Mesothelial cell of epicardium (in vitro differentiated cells): Measurements from ENCODE around the gene PRDX2. TPM values are rescaled to one million over a fixed set of nuclear protein-coding genes. Genes with fewer than 3 reads are reported as not detected.
"Not testable (repeated sequence)": the region's sequence is repeated elsewhere in the genome, so short reads cannot be mapped to it uniquely, and the experiment has no call there.

Source experiments
- DNase-seq, 2 experiments: peaks; one replicate each; pipeline ENCODE4 v3.0.0; 2021; ENCODE audit warnings: low spot score in 2 of 2; ENCODE audit not compliant: unreplicated experiment in 2 of 2
- H3K27ac Mint-ChIP-seq: 2 replicates; pipeline ENCODE4 v1.8.0; 2021; ENCODE audit warnings: mixed read lengths
- H3K27me3 Mint-ChIP-seq: 2 replicates; pipeline ENCODE4 v1.8.0; 2021; ENCODE audit warnings: low read depth, mixed read lengths
- H3K36me3 Mint-ChIP-seq: 2 replicates; pipeline ENCODE4 v1.8.0; 2021; ENCODE audit warnings: mixed read lengths
- H3K4me1 Mint-ChIP-seq: 2 replicates; pipeline ENCODE4 v1.8.0; 2021; ENCODE audit warnings: mixed read lengths
- H3K4me3 Mint-ChIP-seq: 2 replicates; pipeline ENCODE4 v1.8.0; 2021; ENCODE audit warnings: mild to moderate bottlenecking, moderate library complexity, mixed read lengths
- H3K9me3 Mint-ChIP-seq: 2 replicates; pipeline ENCODE4 v1.8.0; 2021; ENCODE audit warnings: mixed read lengths
- CTCF ChIP-seq: fragments of 200-600 bp; sonication (generic); IDR thresholded peaks from one replicate; pipeline ENCODE4 v1.5.0; 2021; ENCODE audit warnings: antibody characterized with exemption; ENCODE audit not compliant: unreplicated experiment
- total RNA-seq: library from RNA; stranded (reverse); gene quantifications from 3 replicates; pipeline ENCODE4 v1.2.1, GENCODE V29; 2021

Gene PRDX2
- total RNA-seq, 1 donor from 2014 or later: 361 TPM

DNA sequence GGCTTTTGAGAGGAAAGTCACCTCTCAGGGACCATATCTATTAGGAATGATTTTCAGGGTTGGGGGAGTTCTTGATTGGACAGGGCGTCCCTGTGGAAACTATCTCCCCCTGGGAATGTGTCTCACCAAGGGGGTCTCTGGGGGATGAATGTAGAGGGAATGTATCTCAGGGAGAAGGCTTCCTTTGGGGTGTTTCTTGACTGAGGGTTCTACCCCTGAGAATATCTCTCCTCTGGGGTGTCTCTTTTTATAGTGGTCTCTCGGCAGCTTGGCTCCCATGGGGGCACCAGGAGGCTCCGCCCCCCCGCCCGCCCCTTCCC lies 31.8 kb upstream of the PRDX2 start:
- no peaks in the 10 kb centered on the region for H3K36me3 Mint-ChIP-seq
- H3K4me3 Mint-ChIP-seq: peak overlapping the region; percentile 62
- H3K27me3 Mint-ChIP-seq: peaks cover 92% of the 10 kb centered on the region
- no peak for TF ChIP-seq CTCF
- no peak overlapping the region for H3K27ac Mint-ChIP-seq
- no peak for DNase-seq
- H3K4me1 Mint-ChIP-seq: peaks cover 8% of the 10 kb centered on the region
- H3K9me3 Mint-ChIP-seq: no peaks in the 10 kb centered on the region

- Mint-ChIP-seq H3K27ac (no peak overlapping the region), H3K36me3 (no peaks in the 10 kb centered on the region), H3K4me3 (no peak overlapping the region), H3K27me3 (peaks cover 85% of the 10 kb centered on the region), H3K4me1 (peaks cover 7% of the 10 kb centered on the region), H3K9me3 (no peaks in the 10 kb centered on the region)
- TF ChIP-seq CTCF: no peak
- DNase-seq: no peak
Observed at GRCh38 chr19:12828494-12828893, 26.9 kb upstream of the PRDX2 start.

DNA sequence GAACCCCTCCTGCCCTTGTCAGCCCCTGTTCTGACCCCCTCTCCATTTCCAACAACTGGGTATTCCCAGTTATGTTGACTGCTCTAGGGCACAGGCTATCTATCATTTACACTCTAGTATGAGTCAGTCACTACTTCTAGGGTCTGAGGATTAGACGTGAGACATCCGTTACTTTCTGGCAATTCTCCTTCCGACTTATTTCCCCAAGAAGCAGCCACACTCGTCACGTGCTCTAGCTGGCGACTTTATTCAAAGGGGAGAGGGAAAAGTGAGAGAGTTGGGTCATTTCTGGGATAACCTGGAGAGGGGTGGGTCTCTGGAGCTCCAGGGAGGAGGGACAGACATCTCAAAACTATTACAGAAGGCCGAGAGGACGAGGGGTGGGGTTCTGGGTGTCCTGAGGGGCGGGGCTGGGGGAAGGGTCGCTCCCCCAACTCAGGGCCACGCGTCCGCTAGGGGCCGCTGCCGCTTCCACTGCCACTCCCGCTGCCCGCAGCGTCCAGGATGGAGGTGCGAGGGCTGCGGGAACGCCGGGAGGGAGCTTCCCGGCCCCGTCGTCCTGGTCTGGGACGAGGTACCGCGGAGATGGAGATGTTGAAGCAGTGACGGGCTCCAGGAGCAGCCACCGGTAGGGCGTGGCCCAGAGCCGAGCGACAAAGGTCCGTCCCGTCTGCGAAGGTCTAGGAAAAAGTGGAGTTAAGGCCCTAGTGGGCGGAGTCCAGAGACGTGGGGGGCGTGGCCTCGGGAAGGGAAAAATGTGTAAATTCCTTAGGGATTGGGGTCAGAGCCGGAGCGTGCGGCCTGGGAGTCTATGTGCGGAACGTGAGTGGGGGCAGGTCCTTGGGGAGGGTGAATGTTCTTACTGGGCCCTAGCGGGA lies 23.9 kb upstream of the PRDX2 start:
- peak; percentile 45 for TF ChIP-seq CTCF
- Mint-ChIP-seq H3K36me3 (no peaks in the 10 kb centered on the region), H3K27ac (no peak overlapping the region), H3K27me3 (peaks cover 55% of the 10 kb centered on the region), H3K4me3 (no peak overlapping the region), H3K9me3 (peaks cover 4% of the 10 kb centered on the region), H3K4me1 (peaks cover 2% of the 10 kb centered on the region)
- DNase-seq: no peak

DNA sequence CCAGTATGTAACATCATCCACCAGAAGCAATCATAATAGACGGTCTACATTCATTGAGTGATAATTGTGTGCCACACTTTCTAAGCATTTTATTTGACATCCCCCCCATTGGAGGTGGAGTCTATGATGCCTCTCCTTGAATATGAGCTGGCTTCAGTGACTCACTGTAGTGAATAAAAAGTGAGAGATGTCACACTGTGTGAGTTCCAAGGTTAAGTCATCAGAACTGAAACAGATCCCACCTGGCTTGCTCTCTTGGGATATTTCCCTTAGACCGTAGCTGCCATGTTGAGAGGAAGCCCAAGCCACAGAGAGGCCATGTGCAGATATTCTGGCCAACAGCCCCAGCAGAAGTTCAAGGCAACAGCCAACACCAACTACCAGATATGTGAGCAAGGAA lies 20.2 kb upstream of the PRDX2 start:
- no peak for TF ChIP-seq CTCF
- Mint-ChIP-seq H3K4me1 (peaks cover 2% of the 10 kb centered on the region), H3K4me3 (no peak overlapping the region), H3K27me3 (peaks cover 18% of the 10 kb centered on the region), H3K27ac (no peak overlapping the region), H3K36me3 (no peaks in the 10 kb centered on the region), H3K9me3 (peaks cover 4% of the 10 kb centered on the region)
- DNase-seq: no peak

DNA sequence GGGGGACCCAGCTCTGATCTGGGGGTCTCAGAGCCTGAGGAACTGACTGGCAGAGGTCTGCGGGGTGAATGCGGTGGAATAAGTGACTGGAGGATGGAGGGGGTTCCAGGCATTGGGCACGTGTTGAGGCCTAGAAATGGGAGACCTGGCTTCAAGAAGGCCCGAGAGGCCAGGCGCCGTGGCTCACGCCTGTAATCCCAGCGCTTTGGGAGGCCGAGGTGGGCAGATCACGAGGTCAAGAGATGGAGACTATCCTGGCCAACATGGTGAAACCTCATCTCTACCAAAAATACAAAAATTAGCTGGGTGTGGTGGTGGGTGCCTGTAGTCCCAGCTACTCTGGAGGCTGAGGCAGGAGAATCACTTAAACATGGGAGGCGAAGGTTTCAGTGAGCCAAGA lies 16.2 kb upstream of the PRDX2 start:
- DNase-seq, H3K4me3 Mint-ChIP-seq, H3K27ac Mint-ChIP-seq, H3K27me3 Mint-ChIP-seq, H3K9me3 Mint-ChIP-seq, H3K4me1 Mint-ChIP-seq: not testable (repeated sequence)
- H3K36me3 Mint-ChIP-seq: peaks cover 10% of the 10 kb centered on the region

DNA sequence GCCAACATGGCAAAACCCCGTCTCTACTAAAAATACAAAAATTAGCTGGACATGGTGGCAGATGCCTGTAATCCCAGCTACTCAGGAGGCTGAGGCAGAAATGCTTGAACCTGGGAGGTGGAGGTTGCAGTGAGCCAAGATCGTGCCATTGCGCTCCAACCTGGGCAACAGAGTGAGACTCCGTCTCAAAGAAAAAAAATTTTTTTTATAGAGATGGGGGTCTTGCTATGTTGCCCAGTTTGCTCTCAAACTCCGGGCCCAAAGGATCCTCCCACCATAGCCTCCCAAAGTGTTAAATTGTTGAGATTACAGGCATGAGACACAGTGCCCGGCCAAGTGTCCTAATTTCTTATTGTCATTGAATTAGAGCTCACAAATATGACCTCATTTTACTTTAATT lies 15.6 kb upstream of the PRDX2 start:
- DNase-seq, H3K27me3 Mint-ChIP-seq, H3K27ac Mint-ChIP-seq, H3K4me1 Mint-ChIP-seq, H3K9me3 Mint-ChIP-seq, H3K4me3 Mint-ChIP-seq: not testable (repeated sequence)
- peaks cover 11% of the 10 kb centered on the region for H3K36me3 Mint-ChIP-seq
